Measurements from ENCODE around the gene ADCY9. TPM values are rescaled to one million over a fixed set of nuclear protein-coding genes. Genes with fewer than 3 reads are reported as not detected.

The ADCY9 gene
- total RNA-seq, 1 experiment from 2014 or later = 7.0 TPM

GRCh38 chr16:4093495-4094126 is 22.6 kb downstream of the ADCY9 start:
- Histone ChIP-seq H3K4me3 (ENCODE audit: low read depth, low read length, poor library complexity, severe bottlenecking) (no peak overlapping the region), H3K4me1 (ENCODE audit: insufficient read depth, low read length, poor library complexity, severe bottlenecking) (peaks cover 36% of the 10 kb centered on the region), H3K9me3 (ENCODE audit: low read depth, low read length, poor library complexity, severe bottlenecking) (no peaks in the 10 kb centered on the region), H3K36me3 (ENCODE audit: insufficient read depth, low read length, poor library complexity, severe bottlenecking) (no peaks in the 10 kb centered on the region), H3K27me3 (replicated peaks; ENCODE audit: insufficient read depth, low read depth, low read length, poor library complexity) (no peaks in the 10 kb centered on the region), H3K27ac (ENCODE audit: low read depth, low read length, poor library complexity, severe bottlenecking) (no peak overlapping the region)
- TF ChIP-seq EZH2 (IDR thresholded peaks at IDR 0.05; ENCODE audit: borderline replicate concordance, low read depth, low read length, poor library complexity, severe bottlenecking) = no peak
- no peak for TF ChIP-seq CTCF (conservative IDR thresholded peaks at IDR 0.05; ENCODE audit: low read depth, low read length)
- POLR2A ChIA-PET (ENCODE audit: low non-redundant PET) = no interaction called here
- BruUV-seq (replicated peaks) = no TSS peak
- intact Hi-C loops (cut with micrococcal nuclease; ENCODE audit: unreplicated experiment) = no loop called here
- DNase-seq (ENCODE audit: low spot score) = no peak
- CTCF ChIA-PET = interaction anchor here (0.6 kb wide), 1 partner anchor 55 kb away, joined by 7 read pairs; no protein-coding TSS in a partner anchor

- Histone ChIP-seq H3K36me3 (ENCODE audit: insufficient read depth, low read length, poor library complexity, severe bottlenecking) (no peaks in the 10 kb centered on the region), H3K4me3 (ENCODE audit: low read depth, low read length, poor library complexity, severe bottlenecking) (no peak overlapping the region), H3K27ac (ENCODE audit: low read depth, low read length, poor library complexity, severe bottlenecking) (no peak overlapping the region), H3K4me1 (ENCODE audit: insufficient read depth, low read length, poor library complexity, severe bottlenecking) (peaks cover 32% of the 10 kb centered on the region), H3K9me3 (ENCODE audit: low read depth, low read length, poor library complexity, severe bottlenecking) (no peaks in the 10 kb centered on the region), H3K27me3 (replicated peaks; ENCODE audit: insufficient read depth, low read depth, low read length, poor library complexity) (no peaks in the 10 kb centered on the region)
- intact Hi-C loops (cut with micrococcal nuclease; ENCODE audit: unreplicated experiment) = no loop called here
- POLR2A ChIA-PET (ENCODE audit: low non-redundant PET) = no interaction called here
- BruUV-seq (replicated peaks) = no TSS peak
- CTCF ChIA-PET = no interaction called here
- DNase-seq (ENCODE audit: low spot score) = no peak
- no peak for TF ChIP-seq EZH2 (IDR thresholded peaks at IDR 0.05; ENCODE audit: borderline replicate concordance, low read depth, low read length, poor library complexity, severe bottlenecking)
- no peak for TF ChIP-seq CTCF (conservative IDR thresholded peaks at IDR 0.05; ENCODE audit: low read depth, low read length)
Measured at GRCh38 chr16:4092547-4093265, 23.5 kb downstream of the ADCY9 start.

GRCh38 chr16:4091240-4092012 is 24.8 kb downstream of the ADCY9 start:
- Histone ChIP-seq H3K4me3 (ENCODE audit: low read depth, low read length, poor library complexity, severe bottlenecking) (no peak overlapping the region), H3K4me1 (ENCODE audit: insufficient read depth, low read length, poor library complexity, severe bottlenecking) (peaks cover 23% of the 10 kb centered on the region), H3K27ac (ENCODE audit: low read depth, low read length, poor library complexity, severe bottlenecking) (no peak overlapping the region), H3K9me3 (ENCODE audit: low read depth, low read length, poor library complexity, severe bottlenecking) (no peaks in the 10 kb centered on the region), H3K27me3 (replicated peaks; ENCODE audit: insufficient read depth, low read depth, low read length, poor library complexity) (no peaks in the 10 kb centered on the region), H3K36me3 (ENCODE audit: insufficient read depth, low read length, poor library complexity, severe bottlenecking) (no peaks in the 10 kb centered on the region)
- TF ChIP-seq EZH2 (IDR thresholded peaks at IDR 0.05; ENCODE audit: borderline replicate concordance, low read depth, low read length, poor library complexity, severe bottlenecking) (no peak), CTCF (conservative IDR thresholded peaks at IDR 0.05; ENCODE audit: low read depth, low read length) (no peak)
- no peak for DNase-seq (ENCODE audit: low spot score)
- ChIA-PET CTCF (no interaction called here), POLR2A (ENCODE audit: low non-redundant PET) (no interaction called here)
- intact Hi-C loops (cut with micrococcal nuclease; ENCODE audit: unreplicated experiment) = no loop called here
- no TSS peak for BruUV-seq (replicated peaks)

All from A673 (cell line).